Mucosa of gallbladder (tissue), 1 donor: ENCODE data around the gene EYA3. TPM values are rescaled to one million over a fixed set of nuclear protein-coding genes. Genes with fewer than 3 reads are reported as not detected.
"Not testable (repeated sequence)": the region's sequence is repeated elsewhere in the genome, so short reads cannot be mapped to it uniquely, and the experiment has no call there.

Experiments
- DNase-seq: peaks from one replicate; pipeline ENCODE4 v3.0.0-alpha.2; 2020; ENCODE audit warnings: low spot score
- total RNA-seq: library from RNA; stranded (reverse); gene quantifications from one replicate; pipeline ENCODE4 v1.2.1, GENCODE V29; 2021
- donor health status: DM: no; HTN: no; CAD: no.

EYA3 gene
- total RNA-seq, 1 donor from 2014 or later = 19.0 TPM

GRCh38 chr1:28028873-28029654 is 59.3 kb downstream of the EYA3 start:
- no peak for DNase-seq

DNA sequence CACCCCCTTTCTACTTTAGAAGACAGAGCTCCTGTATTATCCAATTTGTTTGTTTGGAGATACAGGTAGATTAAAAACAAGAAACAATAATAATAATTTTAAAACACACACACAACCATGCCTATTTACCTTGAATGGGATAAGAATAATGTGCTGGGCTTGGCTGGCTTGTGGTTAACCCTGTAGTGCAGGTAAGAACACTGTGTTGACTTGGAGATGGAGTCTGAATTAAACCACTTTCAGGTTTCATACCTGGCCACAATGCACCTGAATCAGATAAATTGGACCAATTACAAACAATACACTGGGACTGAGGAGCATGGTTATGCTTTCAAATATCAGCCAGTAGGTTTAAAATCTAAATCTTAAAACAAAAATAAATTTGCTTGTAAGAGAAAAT is 60.8 kb downstream of the EYA3 start:
- DNase-seq = no peak

GRCh38 chr1:28027238-28027637 is 61.2 kb downstream of the EYA3 start:
- DNase-seq = no peak

GRCh38 chr1:28026329-28026728 is 62.1 kb downstream of the EYA3 start:
- no peak for DNase-seq

DNA sequence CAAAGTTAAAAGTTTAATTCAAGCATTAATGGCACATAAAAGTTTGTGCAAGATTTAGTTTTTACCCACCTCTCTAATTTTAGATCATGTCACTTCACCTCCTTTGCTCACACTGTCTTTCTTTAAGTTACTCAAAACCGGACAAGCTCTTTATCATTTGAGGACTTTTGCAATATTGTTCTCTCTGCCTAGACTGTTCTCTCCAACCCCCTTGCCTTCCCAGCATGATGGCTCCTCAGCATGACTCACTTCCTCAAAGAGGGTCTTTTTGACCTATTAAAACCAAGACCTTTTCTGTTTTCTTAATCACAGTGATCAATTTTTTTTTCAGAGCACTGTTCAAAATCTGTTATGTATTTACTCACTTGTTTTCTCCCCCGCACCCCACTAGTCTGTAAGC is 67.3 kb downstream of the EYA3 start:
- DNase-seq = no peak

GRCh38 chr1:28010969-28011368 is 77.4 kb downstream of the EYA3 start:
- DNase-seq = no peak

DNA sequence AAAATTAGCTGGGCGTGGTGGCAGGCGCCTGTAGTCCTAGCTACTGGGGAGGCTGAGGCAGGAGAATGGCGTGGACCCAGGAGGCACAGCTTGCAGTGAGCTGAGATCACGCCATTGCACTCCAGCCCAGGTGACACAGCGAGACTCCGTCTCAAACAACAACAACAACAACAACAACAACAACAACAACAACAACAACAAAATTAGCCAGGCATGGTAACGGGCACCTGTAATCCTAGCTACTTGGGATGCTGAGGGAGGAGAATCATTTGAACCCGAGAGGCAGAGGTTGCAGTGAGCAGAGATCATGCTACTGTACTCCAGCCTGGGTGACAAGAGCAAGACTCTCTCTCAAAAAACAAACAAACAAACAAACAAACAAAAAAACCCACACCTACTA is 85.3 kb downstream of the EYA3 start:
- not testable (repeated sequence) for DNase-seq

- no peak for DNase-seq
Measured at GRCh38 chr1:28002600-28002999, 85.8 kb downstream of the EYA3 start.

GRCh38 chr1:27999055-27999454 is 89.4 kb downstream of the EYA3 start:
- DNase-seq = no peak

DNA sequence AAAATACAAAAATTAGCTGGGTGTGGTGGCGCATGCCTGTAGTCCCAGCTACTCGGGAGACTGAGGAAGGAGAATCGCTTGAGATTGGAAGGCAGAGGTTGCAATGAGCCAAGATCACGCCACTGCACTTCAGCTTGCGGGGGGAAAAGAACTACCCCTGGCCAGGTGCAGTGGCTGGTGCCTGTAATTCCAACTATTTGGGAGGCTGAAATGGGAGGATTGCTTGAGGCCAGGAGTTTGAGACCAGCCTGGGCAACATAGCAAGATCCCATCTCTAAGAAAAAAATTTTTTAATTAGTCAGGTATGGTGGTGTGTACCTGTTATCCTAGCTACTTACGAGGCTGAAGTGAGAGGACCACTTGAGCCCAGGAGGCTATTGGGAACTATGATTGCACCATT is 93.9 kb downstream of the EYA3 start:
- not testable (repeated sequence) for DNase-seq

- DNase-seq = no peak
Measured at GRCh38 chr1:27994060-27994459, 94.3 kb downstream of the EYA3 start.

DNA sequence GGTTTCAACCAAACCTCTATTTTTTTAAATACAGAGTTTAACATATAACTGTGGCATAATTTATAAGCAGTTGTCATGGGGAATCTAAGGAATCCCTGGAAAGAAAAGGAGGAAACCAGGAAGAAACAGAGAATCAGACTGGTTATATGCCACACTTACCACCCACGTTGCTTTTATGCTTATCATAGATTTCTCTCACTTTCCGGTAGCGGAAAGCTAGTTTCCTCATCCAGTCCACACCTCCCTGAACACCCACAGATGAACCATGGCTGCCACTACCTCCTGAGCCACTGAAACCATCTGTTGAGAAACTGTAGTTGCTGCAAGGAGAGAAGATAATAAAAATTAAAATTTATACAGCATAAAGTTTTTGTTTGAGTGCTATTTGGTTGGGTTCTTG is 95.2 kb downstream of the EYA3 start:
- no peak for DNase-seq

DNA sequence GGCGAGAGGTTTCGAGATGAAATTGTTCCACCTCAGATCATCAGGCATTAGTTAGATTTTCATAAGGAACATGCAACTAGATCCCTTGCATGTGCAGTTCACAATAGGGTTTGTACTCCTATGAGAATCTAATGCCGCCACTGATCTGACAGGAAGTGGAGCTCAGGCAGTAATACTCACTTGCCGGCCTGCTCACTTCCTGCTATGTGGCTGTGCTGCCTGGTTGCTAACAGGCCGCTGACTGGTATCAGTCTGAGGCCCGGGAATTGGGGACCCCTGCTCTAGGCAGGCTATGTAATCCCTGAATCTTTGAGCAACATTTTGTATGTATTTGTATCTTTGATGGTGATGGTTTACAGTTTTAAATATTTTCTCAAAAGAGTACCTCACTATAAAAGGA is 96.1 kb downstream of the EYA3 start:
- no peak for DNase-seq

DNA sequence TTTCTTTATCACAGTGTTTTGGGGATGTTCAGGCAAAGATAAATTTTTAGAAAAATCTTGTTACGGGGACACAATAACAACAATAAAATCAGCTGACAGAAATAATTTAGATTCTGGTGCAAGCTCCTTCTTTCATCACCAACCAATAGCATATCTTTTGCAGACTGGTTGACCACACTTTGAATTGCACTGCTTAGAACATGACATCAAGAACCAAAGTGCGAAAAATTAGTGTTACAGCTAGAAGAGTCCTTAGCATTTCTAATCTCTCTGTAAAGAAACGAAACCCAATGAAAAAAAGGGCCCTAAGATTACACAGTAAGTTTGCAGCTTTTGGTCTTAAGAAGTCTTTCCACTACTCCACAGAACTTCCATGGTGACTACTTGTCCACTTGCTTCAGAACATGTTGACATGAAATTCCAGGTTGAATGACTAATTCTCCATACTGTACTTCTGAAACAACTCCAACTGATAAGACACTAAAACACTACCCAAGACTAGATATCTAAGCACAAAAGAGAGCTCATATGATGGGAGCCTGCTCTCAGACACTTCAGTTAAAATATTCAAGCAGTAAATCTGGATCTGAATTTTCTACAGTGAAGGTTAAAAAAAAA is 97.4 kb downstream of the EYA3 start:
- DNase-seq = no peak

- no peak for DNase-seq
Measured at GRCh38 chr1:27981145-27981544, 107.3 kb downstream of the EYA3 start.

GRCh38 chr1:27980216-27980845 is 108.1 kb downstream of the EYA3 start:
- no peak for DNase-seq

GRCh38 chr1:27979859-27980201 is 108.6 kb downstream of the EYA3 start:
- DNase-seq = no peak

GRCh38 chr1:27979151-27979858 is 109.1 kb downstream of the EYA3 start:
- no peak for DNase-seq

DNA sequence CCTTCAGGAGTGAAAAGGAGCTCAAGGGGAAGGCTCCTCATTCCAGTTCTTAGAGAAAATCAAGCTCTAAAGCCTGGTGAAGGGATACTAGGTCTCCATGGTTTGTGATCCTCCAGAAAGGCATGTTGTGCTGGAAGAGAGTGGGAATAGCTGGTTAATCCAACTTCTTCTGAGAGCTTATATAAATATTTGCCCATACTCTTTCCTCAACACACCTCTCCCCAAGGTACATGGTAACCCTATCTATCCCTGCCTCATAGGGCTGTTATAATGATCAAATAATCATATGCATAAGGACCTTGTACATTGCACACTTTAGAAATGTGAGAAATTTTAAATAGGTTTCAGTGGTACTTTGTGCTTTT is 114.0 kb downstream of the EYA3 start:
- no peak for DNase-seq

- no peak for DNase-seq
Measured at GRCh38 chr1:27973771-27974416, 114.5 kb downstream of the EYA3 start.

DNA sequence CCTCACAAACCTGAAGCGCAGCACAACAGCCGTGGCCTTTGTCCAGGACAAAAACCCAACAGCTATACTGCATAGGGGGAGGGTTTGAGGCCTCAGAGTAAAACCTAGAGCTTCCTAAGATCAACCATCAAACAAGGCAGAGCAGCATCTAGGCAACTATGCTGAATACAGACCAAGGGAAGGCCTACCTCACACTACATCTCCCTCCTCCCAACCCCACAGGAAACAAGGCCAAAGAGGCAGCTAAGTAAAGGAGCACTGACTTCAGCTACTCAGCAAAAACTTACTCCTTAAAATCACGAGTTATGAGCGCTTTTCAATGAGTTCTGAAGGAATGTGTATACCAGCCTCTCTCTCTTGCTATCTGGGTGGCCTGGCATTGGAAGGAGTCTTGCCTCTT is 116.3 kb downstream of the EYA3 start:
- DNase-seq = no peak

DNA sequence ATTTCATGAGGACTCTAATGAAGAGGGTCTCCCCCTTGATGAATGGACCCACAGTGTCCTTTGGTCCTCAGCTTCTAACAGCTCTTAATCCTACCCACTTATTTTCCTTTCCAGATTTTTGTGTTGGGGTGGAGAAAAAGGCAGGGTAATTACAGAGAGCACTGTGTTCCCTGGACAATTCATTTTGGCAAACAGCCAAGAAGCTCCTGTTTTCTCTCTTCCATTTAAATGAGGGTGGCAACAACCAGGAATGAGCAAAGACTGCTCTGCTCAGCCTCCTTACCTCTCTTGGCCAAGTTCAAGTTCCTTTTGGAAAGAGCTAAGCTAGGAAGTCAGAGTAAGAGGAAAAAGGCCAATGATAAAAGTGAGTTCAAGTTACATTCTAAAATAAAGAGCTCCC is 116.7 kb downstream of the EYA3 start:
- DNase-seq = no peak
